Mesenchymal stem cell (in vitro differentiated cells and primary cell): Measurements from ENCODE around the gene C22orf23.

Experiments used
- DNase-seq: peaks from one replicate; pipeline ENCODE4 v3.0.0-alpha.2; 2013
- H2AFZ ChIP-seq: one replicate; pipeline ENCODE4 v1.6.1; 2013; ENCODE audit warnings: low read depth, mild to moderate bottlenecking, control low read depth, inconsistent platforms, low read length, moderate library complexity
- H2AK5ac ChIP-seq: 2 replicates; pipeline ENCODE4 v1.6.1; 2013; ENCODE audit warnings: low read length, moderate library complexity, mild to moderate bottlenecking, inconsistent platforms; ENCODE audit not compliant: severe bottlenecking
- H2BK120ac ChIP-seq: one replicate; pipeline ENCODE4 v1.6.1; 2013; ENCODE audit warnings: low read depth, mild to moderate bottlenecking, inconsistent platforms, low read length, moderate library complexity
- H2BK12ac ChIP-seq, 2 experiments: one replicate each; pipeline ENCODE4 v1.6.1; 2013; ENCODE audit warnings: inconsistent platforms in 2 of 2, low read length in 2 of 2, mild to moderate bottlenecking in 2 of 2, moderate library complexity in 2 of 2, control low read depth in 1 of 2
- H2BK15ac ChIP-seq: one replicate; pipeline ENCODE4 v1.6.1; 2013; ENCODE audit warnings: mild to moderate bottlenecking, low read depth, inconsistent platforms; ENCODE audit not compliant: poor library complexity, severe bottlenecking
- H2BK5ac ChIP-seq: 2 replicates; pipeline ENCODE4 v1.6.1; 2013; ENCODE audit warnings: low read depth, mild to moderate bottlenecking, low read length, control low read depth, inconsistent platforms; ENCODE audit not compliant: poor library complexity, severe bottlenecking
- H3K14ac ChIP-seq, 2 experiments: one replicate each; pipeline ENCODE4 v1.6.1; 2013; ENCODE audit warnings: inconsistent platforms in 2 of 2, low read length in 2 of 2, control low read depth in 1 of 2, mild to moderate bottlenecking in 1 of 2, moderate library complexity in 1 of 2
- H3K18ac ChIP-seq, 2 experiments: one replicate each; pipeline ENCODE4 v1.6.1; 2013; ENCODE audit warnings: inconsistent platforms in 2 of 2, low read length in 2 of 2, control low read depth in 1 of 2, low read depth in 1 of 2, mild to moderate bottlenecking in 1 of 2
- H3K23ac ChIP-seq, 2 experiments: one replicate each; pipeline ENCODE4 v1.6.1; 2013; ENCODE audit warnings: inconsistent platforms in 2 of 2, low read length in 2 of 2, mild to moderate bottlenecking in 2 of 2, moderate library complexity in 2 of 2, control low read depth in 1 of 2
- H3K27ac ChIP-seq: 2 replicates; pipeline ENCODE4 v1.5.1; 2013; ENCODE audit warnings: mild to moderate bottlenecking, moderate library complexity, low read length, control low read depth, inconsistent platforms; ENCODE audit not compliant: poor library complexity, severe bottlenecking
- H3K27me3 ChIP-seq, 2 experiments: 2 replicates each; pipeline versions ENCODE4 v1.6.1 to v1.7.0; 2013; ENCODE audit warnings: low read length in 2 of 2, mild to moderate bottlenecking in 2 of 2, moderate library complexity in 2 of 2, control low read depth in 1 of 2, inconsistent platforms in 1 of 2; ENCODE audit not compliant: control insufficient read depth in 1 of 2, insufficient read depth in 1 of 2
- H3K36me3 ChIP-seq, 2 experiments: 2 replicates each; pipeline versions ENCODE4 v1.6.1 to v1.7.0; 2013; ENCODE audit warnings: low read length in 2 of 2, control low read depth in 1 of 2, inconsistent platforms in 1 of 2, low read depth in 1 of 2, mild to moderate bottlenecking in 1 of 2; ENCODE audit not compliant: insufficient read depth in 2 of 2, control insufficient read depth in 1 of 2
- H3K4ac ChIP-seq, 2 experiments: one replicate each; pipeline ENCODE4 v1.6.1; 2013; ENCODE audit warnings: inconsistent platforms in 2 of 2, low read length in 2 of 2, mild to moderate bottlenecking in 2 of 2, moderate library complexity in 2 of 2, control low read depth in 1 of 2, low read depth in 1 of 2
- H3K4me1 ChIP-seq: 2 replicates; pipeline ENCODE4 v1.6.1; 2013; ENCODE audit warnings: low read depth, low read length, control low read depth; ENCODE audit not compliant: control insufficient read depth, insufficient read depth
- H3K4me2 ChIP-seq: 2 replicates; pipeline ENCODE4 v1.6.1; 2013; ENCODE audit warnings: low read length, mild to moderate bottlenecking, inconsistent platforms; ENCODE audit not compliant: poor library complexity, severe bottlenecking
- H3K4me3 ChIP-seq, 2 experiments: 2 replicates each; pipeline versions ENCODE4 v1.5.1 to v1.7.0; 2013; ENCODE audit warnings: low read length in 2 of 2, mild to moderate bottlenecking in 2 of 2, control low read depth in 1 of 2, low read depth in 1 of 2; ENCODE audit not compliant: insufficient read depth in 1 of 2
- H3K79me1 ChIP-seq: replicated peaks from 2 replicates; pipeline ENCODE4 v1.6.1; 2013; ENCODE audit warnings: mild to moderate bottlenecking, control low read depth, low read length, inconsistent platforms; ENCODE audit not compliant: poor library complexity, severe bottlenecking
- H3K9ac ChIP-seq: 2 replicates; pipeline ENCODE4 v1.7.0; 2013; ENCODE audit warnings: mild to moderate bottlenecking, low read length, moderate library complexity
- H3K9me3 ChIP-seq: 2 replicates; pipeline ENCODE4 v1.7.0; 2013; ENCODE audit warnings: mild to moderate bottlenecking, low read length; ENCODE audit not compliant: control insufficient read depth
- H4K8ac ChIP-seq: one replicate; pipeline ENCODE4 v1.6.1; 2013; ENCODE audit warnings: inconsistent platforms, mild to moderate bottlenecking, low read length, moderate library complexity
- H4K91ac ChIP-seq: one replicate; pipeline ENCODE4 v1.6.1; 2013; ENCODE audit warnings: mild to moderate bottlenecking, low read length, inconsistent platforms
- WGBS: methylation state at CpG from one replicate; pipeline ENCODE4 v1.1.7; 2013; ENCODE audit warnings: mixed read lengths; 5-methylcytosine and 5-hydroxymethylcytosine counted together

C22orf23 gene

GRCh38 chr22:37906364-37907008 is 46.9 kb downstream of the C22orf23 start:
- H3K4me2 ChIP-seq, result peak overlapping the region; percentile 90
- H3K27ac ChIP-seq, result peak overlapping the region; percentile 19
- H3K27me3 ChIP-seq, result no peaks in the 10 kb centered on the region
- H2BK5ac ChIP-seq, result peak overlapping the region; percentile 66
- H3K23ac ChIP-seq, result peak overlapping the region in 1 of 2 experiments; percentile 98
- peak overlapping the region; percentile 97 to 99 for H3K18ac ChIP-seq
- no peaks in the 10 kb centered on the region for H3K9me3 ChIP-seq
- H3K79me1 ChIP-seq, result peaks cover 4% of the 10 kb centered on the region
- no peak overlapping the region for H2AK5ac ChIP-seq
- peak overlapping the region; percentile 82 for H4K8ac ChIP-seq
- WGBS, result 4% methylated on average over 47 of the region's 75 CpGs
- H2BK12ac ChIP-seq, result peak overlapping the region in 1 of 2 experiments; percentile 88
- peaks cover 9 to 11% of the 10 kb centered on the region in 2 experiments for H3K36me3 ChIP-seq
- peaks cover 47% of the 10 kb centered on the region for H3K4me1 ChIP-seq
- peak overlapping the region; percentile 76 for H2AFZ ChIP-seq
- peak overlapping the region; percentile 94 to 97 for H3K4me3 ChIP-seq
- H2BK120ac ChIP-seq, result peak overlapping the region; percentile 81
- peak overlapping the region; percentile 88 for H4K91ac ChIP-seq
- DNase-seq, result peak; percentile 15
- peak overlapping the region; percentile 93 for H3K9ac ChIP-seq
- peak overlapping the region; percentile 92 for H2BK15ac ChIP-seq
- H3K4ac ChIP-seq, result peak overlapping the region; percentile 92 to 97
- peak overlapping the region; percentile 86 to 95 for H3K14ac ChIP-seq

DNA sequence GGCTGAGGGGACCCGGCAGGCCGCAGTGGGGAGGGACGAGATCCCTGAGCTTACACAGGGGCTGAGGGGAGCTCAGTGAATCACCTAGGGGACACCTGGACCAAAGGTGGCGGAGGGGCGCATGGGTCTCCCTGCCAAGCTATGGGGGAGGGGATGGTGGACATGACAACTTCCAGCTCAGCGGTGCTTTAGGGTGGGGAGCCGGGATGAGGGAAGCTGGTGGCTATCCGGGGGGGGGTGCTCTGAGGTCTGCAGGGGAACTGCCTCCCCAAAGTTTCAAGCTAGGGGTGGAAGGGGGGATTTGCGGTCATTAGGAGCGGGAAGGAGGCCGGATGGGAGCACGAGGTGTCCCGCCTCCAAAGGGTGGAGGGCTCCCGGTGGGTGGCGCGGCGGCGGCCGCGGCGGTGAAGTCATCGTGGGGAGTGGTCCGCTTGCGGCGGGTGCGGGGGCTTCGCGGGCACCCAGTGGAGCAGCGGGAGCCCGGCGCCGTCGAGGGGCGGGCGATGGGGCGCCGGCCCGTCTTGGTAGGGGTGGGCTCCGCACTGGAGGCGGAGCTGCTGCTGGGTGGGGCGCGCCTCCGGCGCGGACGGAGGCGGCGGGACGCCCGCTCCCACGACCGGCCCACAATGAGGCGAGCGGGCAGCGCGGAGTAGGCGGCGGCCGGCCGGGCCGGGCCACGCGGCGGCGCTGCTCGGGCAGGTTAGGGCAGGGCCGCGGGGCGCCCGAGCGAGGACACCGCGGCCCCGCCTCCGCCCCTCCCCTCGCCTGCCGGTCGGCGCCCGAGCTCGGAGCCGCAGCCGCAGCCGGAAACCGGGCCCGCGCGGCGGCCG is 47.7 kb downstream of the C22orf23 start, which contains the start of gene MICALL1:
TSS of gene MICALL1 (plus strand) at position 764 of the 830 bp plus-strand sequence. CDS start 126 bp downstream, outside the sequence.
- Histone ChIP-seq H3K36me3 (peaks cover 9% of the 10 kb centered on the region in 2 experiments), H2BK120ac (peak within 1 kb of the TSS; percentile 86), H3K14ac (peak within 1 kb of the TSS; percentile 86 to 95), H3K18ac (peak within 1 kb of the TSS; percentile 97 to 99), H3K4me3 (peak within 1 kb of the TSS; percentile 94 to 97), H4K91ac (peak within 1 kb of the TSS; percentile 100), H2BK15ac (peak within 1 kb of the TSS; percentile 92), H3K23ac (peak within 1 kb of the TSS in 1 of 2 experiments; percentile 98), H3K4me2 (peak within 1 kb of the TSS; percentile 90), H3K4ac (peak within 1 kb of the TSS; percentile 92 to 97), H3K27ac (peak within 1 kb of the TSS; percentile 95), H2AK5ac (peak within 1 kb of the TSS; percentile 83), H3K79me1 (peaks cover 4% of the 10 kb centered on the region), H2BK5ac (peak within 1 kb of the TSS; percentile 81), H2BK12ac (peak within 1 kb of the TSS; percentile 83 to 88), H3K4me1 (peaks cover 40% of the 10 kb centered on the region), H3K9me3 (no peaks in the 10 kb centered on the region), H4K8ac (peak within 1 kb of the TSS; percentile 98), H3K27me3 (no peaks in the 10 kb centered on the region), H3K9ac (peak within 1 kb of the TSS; percentile 93), H2AFZ (peak within 1 kb of the TSS; percentile 76)
- peak; percentile 72 for DNase-seq
- 9% methylated on average over 31 of the region's 90 CpGs for WGBS

- Histone ChIP-seq H3K18ac (peak overlapping the region; percentile 95 to 99), H3K79me1 (peaks cover 2% of the 10 kb centered on the region), H3K4me2 (peak overlapping the region; percentile 81), H4K8ac (peak overlapping the region; percentile 98), H3K23ac (peak overlapping the region in 1 of 2 experiments; percentile 77), H2BK12ac (peak overlapping the region; percentile 83 to 96), H3K9ac (peak overlapping the region; percentile 93), H2AK5ac (peak overlapping the region; percentile 83), H3K4me3 (peak overlapping the region; percentile 72 to 94), H3K4ac (peak overlapping the region; percentile 92 to 95), H3K36me3 (peaks cover 5 to 8% of the 10 kb centered on the region in 2 experiments), H4K91ac (peak overlapping the region; percentile 100), H3K4me1 (peaks cover 34% of the 10 kb centered on the region), H3K14ac (peak overlapping the region in 1 of 2 experiments; percentile 37), H3K27me3 (no peaks in the 10 kb centered on the region), H3K27ac (peak overlapping the region; percentile 95), H2AFZ (no peak overlapping the region), H2BK5ac (peak overlapping the region; percentile 81), H3K9me3 (no peaks in the 10 kb centered on the region), H2BK120ac (peak overlapping the region; percentile 86), H2BK15ac (peak overlapping the region; percentile 12)
- 35% methylated on average over 7 of the region's 10 CpGs for WGBS
- peak; percentile 99 for DNase-seq
Measured at GRCh38 chr22:37904572-37905533, 48.5 kb downstream of the C22orf23 start.
